Caco-2 (cell line): Measurements from ENCODE around the gene SEC16B. TPM values are rescaled to one million over a fixed set of nuclear protein-coding genes. Genes with fewer than 3 reads are reported as not detected.

ENCODE experiments used
- BruUV-seq: library from RNA; stranded (reverse); fragments of 400-500 nt; replicated peaks from 2 replicates; lab custom pipeline; 2021; lab: Mats Ljungman, UMichigan
- CTCF ChIA-PET: fragments of 300-600 bp; sonication (Branson Sonifier 250); formaldehyde crosslinking; loops from one replicate; lab custom pipeline; 2022; ENCODE audit warnings: antibody characterized with exemption; lab: Charles Lee
- POLR2A ChIA-PET: fragments of 300-600 bp; sonication (Branson Sonifier 250); formaldehyde crosslinking; loops from one replicate; lab custom pipeline; 2022; ENCODE audit warnings: antibody characterized with exemption; lab: Charles Lee
- DNase-seq, 2 experiments: peaks; one replicate each; pipeline versions ENCODE4 v3.0.0 to v3.0.0-alpha.2; 2020 to 2022
- H3K27me3 ChIP-seq: replicated peaks from 2 replicates; pipeline ENCODE4 v1.6.0; 2011; ENCODE audit warnings: low read length; ENCODE audit not compliant: control insufficient read depth, insufficient read depth
- H3K36me3 ChIP-seq: 2 replicates; pipeline ENCODE4 v1.5.1; 2011; ENCODE audit warnings: low read length; ENCODE audit not compliant: control insufficient read depth, insufficient read depth
- H3K4me1 ChIP-seq: fragments of 250-450 bp; sonication (Bioruptor Pico); 2 replicates; pipeline ENCODE4 v1.5.1; 2020; ENCODE audit warnings: mild to moderate bottlenecking
- H3K4me3 ChIP-seq: 2 replicates; pipeline ENCODE4 v1.5.1; 2011; ENCODE audit warnings: low read depth, mild to moderate bottlenecking, control low read depth, low read length
- H3K9me3 ChIP-seq: fragments of 250-450 bp; sonication (Bioruptor Pico); 2 replicates; pipeline ENCODE4 v1.5.1; 2020; ENCODE audit warnings: mild to moderate bottlenecking, moderate library complexity
- H3K27ac Mint-ChIP-seq: one replicate; pipeline ENCODE4 v1.8.0; 2022; ENCODE audit warnings: mixed read lengths; ENCODE audit not compliant: unreplicated experiment
- H3K27me3 Mint-ChIP-seq: one replicate; pipeline ENCODE4 v1.8.0; 2022; ENCODE audit warnings: mixed read lengths; ENCODE audit not compliant: insufficient read depth, unreplicated experiment
- H3K36me3 Mint-ChIP-seq: one replicate; pipeline ENCODE4 v1.8.0; 2022; ENCODE audit warnings: mild to moderate bottlenecking, mixed read lengths; ENCODE audit not compliant: insufficient read depth, unreplicated experiment
- H3K4me1 Mint-ChIP-seq: one replicate; pipeline ENCODE4 v1.8.0; 2022; ENCODE audit warnings: low read depth, mixed read lengths; ENCODE audit not compliant: unreplicated experiment
- H3K4me3 Mint-ChIP-seq: one replicate; pipeline ENCODE4 v1.8.0; 2022; ENCODE audit warnings: mild to moderate bottlenecking, moderate library complexity, mixed read lengths; ENCODE audit not compliant: unreplicated experiment
- H3K9me3 Mint-ChIP-seq: one replicate; pipeline ENCODE4 v1.8.0; 2022; ENCODE audit warnings: mixed read lengths; ENCODE audit not compliant: unreplicated experiment
- intact Hi-C: fragments of 100-400 bp; cut with micrococcal nuclease; formaldehyde crosslinking; loops from one replicate; pipeline ENCODE4 v1.10.0; 2022; ENCODE audit not compliant: unreplicated experiment
- total RNA-seq: library from RNA; stranded (reverse); gene quantifications from 2 replicates; pipeline ENCODE4 v1.2.3, GENCODE V29; 2022
- TF ChIP-seq, protein P1 (sequence below), 2 experiments: fragments of 200-600 bp in 1 of 2; IDR thresholded peaks; 1 replicate in 1 of 2; 2 replicates in 1 of 2; pipeline versions ENCODE4 v1.5.1 to v1.8.0; 2011 to 2022; ENCODE audit warnings: antibody characterized with exemption in 1 of 2, control low read depth in 1 of 2, inconsistent platforms in 1 of 2, low read depth in 1 of 2, low read length in 1 of 2, mild to moderate bottlenecking in 1 of 2, moderate library complexity in 1 of 2; ENCODE audit not compliant: insufficient read depth in 1 of 2, severe bottlenecking in 1 of 2, unreplicated experiment in 1 of 2

The SEC16B gene
- total RNA-seq, 1 experiment from 2014 or later, result 0.59 TPM

DNA sequence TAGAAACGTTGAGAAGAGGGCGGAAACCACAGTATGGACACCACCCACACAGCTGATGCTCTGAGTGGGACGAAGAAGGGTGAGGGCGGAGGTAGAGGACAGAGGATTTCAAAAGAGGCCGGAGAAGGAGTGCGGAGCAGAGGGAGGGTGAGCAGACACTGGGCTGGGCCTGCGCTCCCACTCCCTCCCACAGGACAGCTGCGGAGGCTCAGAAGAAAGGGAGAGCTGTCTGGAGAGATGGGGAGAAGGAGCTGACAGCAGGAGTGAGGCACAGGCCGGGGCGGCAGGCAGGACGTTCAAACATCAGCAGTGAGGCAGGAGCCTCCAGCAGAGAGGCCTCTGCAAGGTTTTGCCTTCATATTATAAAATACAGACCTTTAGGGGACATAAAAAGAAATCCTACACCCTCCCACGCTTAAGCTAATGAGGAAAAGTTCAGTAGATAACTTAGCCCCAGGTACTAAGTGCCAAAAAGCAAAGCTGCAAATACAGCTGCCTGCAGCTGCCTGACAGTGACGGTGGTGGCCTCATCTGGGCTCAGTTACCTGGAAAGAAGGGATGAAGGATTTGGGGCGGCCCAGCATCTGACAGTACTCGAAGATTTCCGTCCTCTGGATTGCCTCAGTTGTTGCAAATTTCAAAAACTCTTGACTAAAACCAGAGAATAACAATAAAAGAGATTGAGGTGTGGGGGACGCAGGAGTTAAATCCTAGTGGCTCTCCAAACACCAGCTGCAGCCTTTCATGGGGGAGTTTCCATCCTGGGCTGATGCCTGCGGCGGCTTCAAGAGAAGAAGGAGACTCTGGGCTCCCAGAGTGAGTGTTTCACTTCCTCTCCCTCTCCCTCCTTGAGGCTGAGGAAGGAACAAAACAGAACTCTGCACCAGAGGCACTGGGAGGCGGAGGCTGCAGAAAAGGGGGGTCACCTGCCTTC lies 25.6 kb downstream of the SEC16B start:
- Mint-ChIP-seq H3K4me3 (no peak overlapping the region), H3K27ac (no peak overlapping the region), H3K27me3 (no peaks in the 10 kb centered on the region), H3K36me3 (no peaks in the 10 kb centered on the region), H3K4me1 (no peaks in the 10 kb centered on the region), H3K9me3 (no peaks in the 10 kb centered on the region)
- TF ChIP-seq, protein P1, sequence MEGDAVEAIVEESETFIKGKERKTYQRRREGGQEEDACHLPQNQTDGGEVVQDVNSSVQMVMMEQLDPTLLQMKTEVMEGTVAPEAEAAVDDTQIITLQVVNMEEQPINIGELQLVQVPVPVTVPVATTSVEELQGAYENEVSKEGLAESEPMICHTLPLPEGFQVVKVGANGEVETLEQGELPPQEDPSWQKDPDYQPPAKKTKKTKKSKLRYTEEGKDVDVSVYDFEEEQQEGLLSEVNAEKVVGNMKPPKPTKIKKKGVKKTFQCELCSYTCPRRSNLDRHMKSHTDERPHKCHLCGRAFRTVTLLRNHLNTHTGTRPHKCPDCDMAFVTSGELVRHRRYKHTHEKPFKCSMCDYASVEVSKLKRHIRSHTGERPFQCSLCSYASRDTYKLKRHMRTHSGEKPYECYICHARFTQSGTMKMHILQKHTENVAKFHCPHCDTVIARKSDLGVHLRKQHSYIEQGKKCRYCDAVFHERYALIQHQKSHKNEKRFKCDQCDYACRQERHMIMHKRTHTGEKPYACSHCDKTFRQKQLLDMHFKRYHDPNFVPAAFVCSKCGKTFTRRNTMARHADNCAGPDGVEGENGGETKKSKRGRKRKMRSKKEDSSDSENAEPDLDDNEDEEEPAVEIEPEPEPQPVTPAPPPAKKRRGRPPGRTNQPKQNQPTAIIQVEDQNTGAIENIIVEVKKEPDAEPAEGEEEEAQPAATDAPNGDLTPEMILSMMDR (IDR thresholded peaks at IDR 0.05; ENCODE audit: insufficient read depth in 1 of 2, low read depth in 1 of 2, low read length in 1 of 2, severe bottlenecking in 1 of 2, unreplicated experiment in 1 of 2), result no peak
- BruUV-seq, result no TSS peak
- DNase-seq, result no peak
- ChIA-PET CTCF (no interaction called here), POLR2A (no interaction called here)
- Histone ChIP-seq H3K9me3 (no peaks in the 10 kb centered on the region), H3K27me3 (no peaks in the 10 kb centered on the region), H3K36me3 (no peaks in the 10 kb centered on the region), H3K4me3 (no peak overlapping the region), H3K4me1 (no peaks in the 10 kb centered on the region)
- intact Hi-C loops, result loop anchor here (10.0 kb wide), 1 partner anchor 449 kb away; no protein-coding TSS in a partner anchor

DNA sequence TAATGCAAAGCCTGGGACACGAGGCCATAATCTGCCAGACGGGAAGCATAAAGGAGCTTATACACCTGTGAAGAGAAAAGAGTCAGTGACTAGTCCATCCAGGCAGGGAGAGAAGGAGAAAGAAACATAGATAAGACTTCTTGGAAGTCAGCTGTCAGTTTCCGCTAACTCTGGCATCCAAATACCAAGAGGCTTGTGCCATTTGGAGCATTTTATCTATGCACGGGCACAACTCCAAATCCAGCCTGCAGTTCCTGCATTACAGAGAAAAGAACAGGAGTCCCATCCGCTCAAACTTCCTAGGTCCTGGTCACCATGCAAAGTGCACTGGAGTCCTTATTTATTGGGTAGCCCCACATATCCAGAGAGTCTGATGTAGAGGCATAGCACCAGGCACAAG lies 27.9 kb downstream of the SEC16B start:
- TF ChIP-seq, protein P1 (IDR thresholded peaks at IDR 0.05; ENCODE audit: insufficient read depth in 1 of 2, low read depth in 1 of 2, low read length in 1 of 2, severe bottlenecking in 1 of 2, unreplicated experiment in 1 of 2), result no peak
- BruUV-seq, result no TSS peak
- ChIA-PET CTCF (no interaction called here), POLR2A (no interaction called here)
- no peaks in the 10 kb centered on the region for H3K4me1 ChIP-seq
- Mint-ChIP-seq H3K9me3 (no peaks in the 10 kb centered on the region), H3K27me3 (no peaks in the 10 kb centered on the region), H3K4me3 (no peak overlapping the region), H3K36me3 (no peaks in the 10 kb centered on the region), H3K4me1 (no peaks in the 10 kb centered on the region), H3K27ac (no peak overlapping the region)
- no peaks in the 10 kb centered on the region for H3K27me3 ChIP-seq
- intact Hi-C loops, result loop anchor here (10.0 kb wide), 1 partner anchor 447 kb away; no protein-coding TSS in a partner anchor
- no peaks in the 10 kb centered on the region for H3K9me3 ChIP-seq
- DNase-seq, result no peak
- H3K4me3 ChIP-seq, result no peak overlapping the region
- H3K36me3 ChIP-seq, result no peaks in the 10 kb centered on the region

DNA sequence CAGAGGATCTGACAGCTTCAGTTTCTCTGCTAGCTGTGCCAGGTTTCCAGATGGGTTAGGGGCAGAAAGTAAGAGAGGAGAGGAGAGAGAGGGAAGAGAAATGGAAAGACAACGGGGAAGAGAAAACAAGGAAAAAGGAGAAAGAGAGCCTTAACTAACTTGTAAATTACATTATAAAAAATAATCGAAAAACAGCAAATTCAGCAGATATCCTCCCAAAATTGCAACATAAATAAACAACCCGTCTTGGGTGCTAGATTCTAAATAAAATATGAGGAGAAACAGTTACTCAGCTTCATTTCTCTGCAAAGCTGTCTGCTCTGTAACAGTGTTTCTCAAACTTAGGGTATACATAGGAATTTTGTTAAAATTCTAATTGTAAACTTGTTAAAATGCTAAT lies 29.2 kb downstream of the SEC16B start:
- CTCF ChIA-PET, result interaction anchor here (0.6 kb wide), 1 partner anchor 28 kb away, joined by 3 read pairs; no protein-coding TSS in a partner anchor
- TF ChIP-seq, protein P1 (IDR thresholded peaks at IDR 0.05; ENCODE audit: insufficient read depth in 1 of 2, low read depth in 1 of 2, low read length in 1 of 2, severe bottlenecking in 1 of 2, unreplicated experiment in 1 of 2), result no peak
- intact Hi-C loops, result loop anchor here (10.0 kb wide), 1 partner anchor 446 kb away; no protein-coding TSS in a partner anchor

More for the DNA sequence above, 29.2 kb downstream of the SEC16B start:
- no peak for DNase-seq
- Mint-ChIP-seq H3K36me3 (no peaks in the 10 kb centered on the region), H3K9me3 (no peaks in the 10 kb centered on the region), H3K4me3 (no peak overlapping the region), H3K27me3 (no peaks in the 10 kb centered on the region), H3K4me1 (no peaks in the 10 kb centered on the region), H3K27ac (no peak overlapping the region)
- Histone ChIP-seq H3K9me3 (no peaks in the 10 kb centered on the region), H3K4me1 (no peaks in the 10 kb centered on the region), H3K27me3 (no peaks in the 10 kb centered on the region; the same call in 1 of the 2 replicates), H3K36me3 (no peaks in the 10 kb centered on the region), H3K4me3 (no peak overlapping the region)
- POLR2A ChIA-PET, result no interaction called here
- no TSS peak for BruUV-seq
